WI38 (cell line): ENCODE data around the gene S100A8.
A peak's percentile ranks its signal among the peaks of the same experiment; 100 is the strongest.

Source experiments
- H3K4me3 ChIP-seq: 2 replicates; pipeline ENCODE4 v1.5.1; 2011; ENCODE audit warnings: low read depth, mild to moderate bottlenecking, control low read depth, low read length
- TF ChIP-seq, protein P1 (sequence below): IDR thresholded peaks from 2 replicates; pipeline ENCODE4 v1.5.1; 2012; ENCODE audit warnings: low read depth, mild to moderate bottlenecking, control low read depth, low read length

S100A8 gene

DNA sequence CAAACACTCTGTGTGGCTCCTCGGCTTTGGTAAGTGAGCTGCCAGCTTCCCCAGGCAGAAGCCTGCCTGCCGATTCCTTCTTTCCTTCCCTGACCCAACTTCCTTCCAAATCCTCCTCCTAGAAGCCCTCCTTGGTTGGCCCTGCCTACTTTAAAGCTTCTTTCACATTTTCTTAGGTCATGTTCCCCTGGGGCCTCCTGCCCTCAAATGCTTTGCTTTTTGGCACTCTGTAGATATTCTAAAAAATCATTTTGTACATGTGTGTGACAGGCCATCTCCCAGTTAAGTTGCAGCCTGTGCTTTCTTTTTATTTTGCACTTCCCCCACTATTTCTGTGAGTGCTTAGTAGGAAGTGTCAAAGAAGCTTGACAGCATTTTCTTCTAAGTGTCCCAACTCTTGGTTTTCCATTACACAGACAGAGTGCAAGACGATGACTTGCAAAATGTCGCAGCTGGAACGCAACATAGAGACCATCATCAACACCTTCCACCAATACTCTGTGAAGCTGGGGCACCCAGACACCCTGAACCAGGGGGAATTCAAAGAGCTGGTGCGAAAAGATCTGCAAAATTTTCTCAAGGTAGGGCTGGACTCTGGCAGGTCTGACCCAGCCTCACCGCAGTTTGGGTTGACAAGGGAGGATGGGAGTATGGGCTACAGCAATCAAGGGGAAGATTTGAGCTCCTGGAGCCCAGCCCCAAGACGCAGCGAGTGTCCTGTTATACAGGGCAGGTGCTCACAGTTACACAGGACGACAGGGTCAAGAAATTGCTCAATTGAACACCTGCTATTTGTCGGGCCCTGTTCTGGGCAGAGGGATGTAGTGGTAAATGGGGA, 32.8 kb downstream of the S100A8 start, which contains the start of gene S100A9:
S100A9 (plus strand) TSS at position 2 of the 838 bp plus-strand sequence; CDS start at position 432, 430 bp downstream.
- H3K4me3 ChIP-seq, result no peak within 1 kb of the TSS
- TF ChIP-seq, protein P1, sequence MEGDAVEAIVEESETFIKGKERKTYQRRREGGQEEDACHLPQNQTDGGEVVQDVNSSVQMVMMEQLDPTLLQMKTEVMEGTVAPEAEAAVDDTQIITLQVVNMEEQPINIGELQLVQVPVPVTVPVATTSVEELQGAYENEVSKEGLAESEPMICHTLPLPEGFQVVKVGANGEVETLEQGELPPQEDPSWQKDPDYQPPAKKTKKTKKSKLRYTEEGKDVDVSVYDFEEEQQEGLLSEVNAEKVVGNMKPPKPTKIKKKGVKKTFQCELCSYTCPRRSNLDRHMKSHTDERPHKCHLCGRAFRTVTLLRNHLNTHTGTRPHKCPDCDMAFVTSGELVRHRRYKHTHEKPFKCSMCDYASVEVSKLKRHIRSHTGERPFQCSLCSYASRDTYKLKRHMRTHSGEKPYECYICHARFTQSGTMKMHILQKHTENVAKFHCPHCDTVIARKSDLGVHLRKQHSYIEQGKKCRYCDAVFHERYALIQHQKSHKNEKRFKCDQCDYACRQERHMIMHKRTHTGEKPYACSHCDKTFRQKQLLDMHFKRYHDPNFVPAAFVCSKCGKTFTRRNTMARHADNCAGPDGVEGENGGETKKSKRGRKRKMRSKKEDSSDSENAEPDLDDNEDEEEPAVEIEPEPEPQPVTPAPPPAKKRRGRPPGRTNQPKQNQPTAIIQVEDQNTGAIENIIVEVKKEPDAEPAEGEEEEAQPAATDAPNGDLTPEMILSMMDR, result no peak

- no peak overlapping the region for H3K4me3 ChIP-seq
- TF ChIP-seq, protein P1, result no peak
These were observed 33.6 kb downstream of the S100A8 start for GRCh38 chr1:153357076-153357852.

DNA sequence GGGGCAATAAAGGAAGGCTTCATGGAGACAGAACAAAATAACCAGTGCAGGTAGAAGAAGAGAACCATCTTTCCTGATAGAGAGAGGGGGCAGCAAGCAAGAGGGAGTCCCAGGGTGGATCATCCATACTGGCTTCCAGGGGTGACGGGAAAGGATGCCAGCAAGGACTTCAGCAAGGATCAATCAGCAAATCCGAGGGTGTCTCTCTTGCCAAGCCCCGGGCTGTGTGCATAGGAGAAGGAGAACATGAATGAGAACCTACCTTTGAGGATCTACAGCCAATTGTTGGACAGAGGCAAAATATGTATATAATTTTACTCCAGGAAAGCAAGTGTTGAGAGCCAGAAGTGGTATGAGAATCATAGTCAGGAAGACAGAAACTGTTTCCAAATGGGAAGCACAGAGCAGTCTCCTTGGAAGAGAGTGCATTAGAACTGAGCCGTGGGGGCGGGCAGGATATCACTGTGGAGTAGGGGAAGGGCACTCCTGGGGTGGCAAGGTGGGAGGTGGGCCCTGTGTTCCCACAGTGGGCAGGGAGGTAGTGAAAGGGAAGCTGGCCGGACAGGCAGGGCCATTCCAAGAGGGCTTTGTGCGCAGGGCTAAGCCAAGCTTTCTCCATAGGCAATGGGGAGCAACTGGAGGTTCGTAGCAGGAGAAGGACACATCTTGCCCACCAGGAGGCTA, 34.3 kb downstream of the S100A8 start:
- TF ChIP-seq, protein P1, result no peak
- no peak overlapping the region for H3K4me3 ChIP-seq

GRCh38 chr1:153355445-153356071, 35.3 kb downstream of the S100A8 start:
- H3K4me3 ChIP-seq, result no peak overlapping the region
- TF ChIP-seq, protein P1, result peak; percentile 43

GRCh38 chr1:153354515-153355193, 36.2 kb downstream of the S100A8 start:
- TF ChIP-seq, protein P1, result no peak
- no peak overlapping the region for H3K4me3 ChIP-seq

- TF ChIP-seq, protein P1, result no peak
- no peak overlapping the region for H3K4me3 ChIP-seq
These were observed 37.5 kb downstream of the S100A8 start for GRCh38 chr1:153353226-153353947.
